GM12891 (cell line): Measurements from ENCODE around the gene LORICRIN.

Experiments
- DNase-seq: peaks from one replicate; pipeline ENCODE4 v3.0.0; 2011; ENCODE audit warnings: low spot score; ENCODE audit not compliant: insufficient read length
- FAIRE-seq: peaks from 2 replicates; lab custom pipeline; 2011; peaks lifted over from hg19 to GRCh38; lab: Jason Lieb, UNC
- PAX5 ChIP-seq: IDR thresholded peaks from 2 replicates; pipeline ENCODE4 v1.6.1; 2011; ENCODE audit warnings: low read length, moderate library complexity, mild to moderate bottlenecking; ENCODE audit not compliant: insufficient read depth, severe bottlenecking
- POLR2A ChIP-seq: IDR thresholded peaks from 2 replicates; pipeline ENCODE4 v1.6.1; 2011; ENCODE audit warnings: low read depth, low read length, control low read depth
- POLR2AphosphoS5 ChIP-seq: IDR thresholded peaks from 2 replicates; pipeline ENCODE4 v1.6.1; 2011; ENCODE audit warnings: low read depth, low read length, control low read depth
- POU2F2 ChIP-seq: IDR thresholded peaks from 2 replicates; pipeline ENCODE4 v1.6.1; 2011; ENCODE audit warnings: low read depth, mild to moderate bottlenecking, control low read depth, low read length, moderate library complexity
- SPI1 ChIP-seq: IDR thresholded peaks from 2 replicates; pipeline ENCODE4 v1.6.1; 2011; ENCODE audit warnings: low read depth, low read length, control low read depth
- TAF1 ChIP-seq: IDR thresholded peaks from 2 replicates; pipeline ENCODE4 v1.6.1; 2011; ENCODE audit warnings: low read depth, low read length, control low read depth

LORICRIN gene

GRCh38 chr1:153231363-153231762 lies 28.1 kb upstream of the LORICRIN start:
- FAIRE-seq: no peak
- TF ChIP-seq TAF1: no peak
- no peak for TF ChIP-seq SPI1
- no peak for TF ChIP-seq POU2F2
- no peak for TF ChIP-seq POLR2AphosphoS5
- no peak for TF ChIP-seq PAX5
- TF ChIP-seq POLR2A: no peak
- DNase-seq: no peak

GRCh38 chr1:153231785-153232184 lies 27.7 kb upstream of the LORICRIN start:
- FAIRE-seq (no peak), DNase-seq (no peak)
- TF ChIP-seq POLR2A (no peak), PAX5 (no peak), POU2F2 (no peak), TAF1 (no peak), POLR2AphosphoS5 (no peak), SPI1 (no peak)

GRCh38 chr1:153232553-153232952 lies 26.9 kb upstream of the LORICRIN start:
- DNase-seq (no peak), FAIRE-seq (no peak)
- no peak for TF ChIP-seq SPI1
- TF ChIP-seq PAX5: no peak
- TF ChIP-seq POLR2A: no peak
- no peak for TF ChIP-seq POU2F2
- TF ChIP-seq POLR2AphosphoS5: no peak
- no peak for TF ChIP-seq TAF1

- TF ChIP-seq POLR2A (no peak), PAX5 (no peak), TAF1 (no peak), POLR2AphosphoS5 (no peak), SPI1 (no peak)
- no peak for DNase-seq
- FAIRE-seq: no peak
These were observed 26.0 kb upstream of the LORICRIN start for GRCh38 chr1:153233448-153233847.

- DNase-seq (no peak), FAIRE-seq (no peak)
- no peak for TF ChIP-seq SPI1
- no peak for TF ChIP-seq TAF1
- TF ChIP-seq POLR2AphosphoS5: no peak
- no peak for TF ChIP-seq POU2F2
- TF ChIP-seq PAX5: no peak
- TF ChIP-seq POLR2A: no peak
These were observed 21.0 kb upstream of the LORICRIN start for GRCh38 chr1:153238527-153238926.

- FAIRE-seq: no peak
- no peak for DNase-seq
- TF ChIP-seq POU2F2: no peak
- no peak for TF ChIP-seq POLR2A
- no peak for TF ChIP-seq TAF1
- no peak for TF ChIP-seq POLR2AphosphoS5
- TF ChIP-seq SPI1: no peak
- no peak for TF ChIP-seq PAX5
These were observed 17.3 kb upstream of the LORICRIN start for GRCh38 chr1:153242160-153242559.

- TF ChIP-seq TAF1 (no peak), POU2F2 (no peak), POLR2A (no peak), POLR2AphosphoS5 (no peak), PAX5 (no peak), SPI1 (no peak)
- DNase-seq (no peak), FAIRE-seq (no peak)
These were observed 14.0 kb upstream of the LORICRIN start for GRCh38 chr1:153245466-153245865.

GRCh38 chr1:153246018-153246417 lies 13.5 kb upstream of the LORICRIN start:
- FAIRE-seq: no peak
- TF ChIP-seq PAX5 (no peak), SPI1 (no peak), POU2F2 (no peak), TAF1 (no peak), POLR2A (no peak), POLR2AphosphoS5 (no peak)
- DNase-seq: no peak

GRCh38 chr1:153246825-153247224 lies 12.7 kb upstream of the LORICRIN start:
- DNase-seq (no peak), FAIRE-seq (no peak)
- no peak for TF ChIP-seq POLR2AphosphoS5

- TF ChIP-seq POLR2AphosphoS5 (no peak), POLR2A (no peak), SPI1 (no peak), TAF1 (no peak), PAX5 (no peak), POU2F2 (no peak)
- DNase-seq (no peak), FAIRE-seq (no peak)
These were observed 11.2 kb upstream of the LORICRIN start for GRCh38 chr1:153248176-153248879.
